Measurements from ENCODE around the gene CCNQ. TPM values are rescaled to one million over a fixed set of nuclear protein-coding genes. Genes with fewer than 3 reads are reported as not detected.

Gene CCNQ
- total RNA-seq, 1 donor from 2014 or later, result 15.2 TPM

- peak; percentile 53 for DNase-seq (ENCODE audit: low spot score)
- Mint-ChIP-seq H3K4me1 (peaks cover 25% of the 10 kb centered on the region), H3K9me3 (peaks cover 26% of the 10 kb centered on the region)
Observed at GRCh38 chrX:153582896-153583295, 16.0 kb downstream of the CCNQ start.

GRCh38 chrX:153580700-153581386, 18.1 kb downstream of the CCNQ start:
- H3K4me1 ChIP-seq, result peaks cover 6% of the 10 kb centered on the region
- peak; percentile 33 for DNase-seq (ENCODE audit: low spot score)
- H3K27ac ChIP-seq, result no peak overlapping the region
- H3K27me3 Mint-ChIP-seq (ENCODE audit: insufficient read depth, low read depth), result peaks cover 2% of the 10 kb centered on the region
- H3K4me2 ChIP-seq, result no peak overlapping the region
- H2AFZ ChIP-seq (replicated peaks), result no peak overlapping the region
- H4K20me1 ChIP-seq (ENCODE audit: low read depth), result no peaks in the 10 kb centered on the region
- no peaks in the 10 kb centered on the region for H3K36me3 ChIP-seq
- H3K9me3 ChIP-seq (ENCODE audit: low read depth), result no peaks in the 10 kb centered on the region
- peaks cover 11% of the 10 kb centered on the region for H3F3A ChIP-seq (ENCODE audit: low read depth)
- no peak overlapping the region for H3K27ac Mint-ChIP-seq
- no peak overlapping the region for H3K9ac ChIP-seq
- TF ChIP-seq EZH2 (IDR thresholded peaks at IDR 0.05) (no peak), CTCF (IDR thresholded peaks at IDR 0.05) (peak; percentile 46)
- H3K4me3 Mint-ChIP-seq, result no peak overlapping the region
- no peaks in the 10 kb centered on the region for H3K79me2 ChIP-seq (ENCODE audit: low read depth)
- no peaks in the 10 kb centered on the region for H3K27me3 ChIP-seq
- H3K36me3 Mint-ChIP-seq, result no peaks in the 10 kb centered on the region
- H3K4me3 ChIP-seq, result no peak overlapping the region
- peaks cover 31% of the 10 kb centered on the region for H3K9me3 Mint-ChIP-seq
- peaks cover 25% of the 10 kb centered on the region for H3K4me1 Mint-ChIP-seq

More at GRCh38 chrX:153582896-153583295, 16.0 kb downstream of the CCNQ start:
- H3K4me1 ChIP-seq, result peaks cover 6% of the 10 kb centered on the region
- no peaks in the 10 kb centered on the region for H3K9me3 ChIP-seq (ENCODE audit: low read depth)
- no peak overlapping the region for H3K4me3 ChIP-seq
- peak overlapping the region; percentile 76 for H3K27ac Mint-ChIP-seq
- H3K36me3 Mint-ChIP-seq, result peaks cover 3% of the 10 kb centered on the region
- H3K79me2 ChIP-seq (ENCODE audit: low read depth), result no peaks in the 10 kb centered on the region
- no peak overlapping the region for H3K9ac ChIP-seq
- no peaks in the 10 kb centered on the region for H4K20me1 ChIP-seq (ENCODE audit: low read depth)
- H3K27me3 ChIP-seq, result no peaks in the 10 kb centered on the region
- H2AFZ ChIP-seq (replicated peaks), result no peak overlapping the region
- H3K4me2 ChIP-seq, result no peak overlapping the region
- peaks cover 10% of the 10 kb centered on the region for H3F3A ChIP-seq (ENCODE audit: low read depth)
- H3K36me3 ChIP-seq, result no peaks in the 10 kb centered on the region
- H3K27me3 Mint-ChIP-seq (ENCODE audit: insufficient read depth, low read depth), result peaks cover 2% of the 10 kb centered on the region
- TF ChIP-seq CTCF (IDR thresholded peaks at IDR 0.05) (no peak), EZH2 (IDR thresholded peaks at IDR 0.05) (no peak), EZH2phosphoT487 (IDR thresholded peaks at IDR 0.05) (no peak)
- H3K4me3 Mint-ChIP-seq, result no peak overlapping the region
- H3K27ac ChIP-seq, result no peak overlapping the region

GRCh38 chrX:153578889-153579288, 20.1 kb downstream of the CCNQ start:
- no peak overlapping the region for H3K27ac ChIP-seq

More at GRCh38 chrX:153578889-153579288, 20.1 kb downstream of the CCNQ start:
- TF ChIP-seq EZH2 (IDR thresholded peaks at IDR 0.05) (no peak), EZH2phosphoT487 (IDR thresholded peaks at IDR 0.05) (no peak), CTCF (IDR thresholded peaks at IDR 0.05) (no peak)
- H3K79me2 ChIP-seq (ENCODE audit: low read depth), result no peaks in the 10 kb centered on the region
- H2AFZ ChIP-seq (replicated peaks), result no peak overlapping the region
- peaks cover 3% of the 10 kb centered on the region for H3K27me3 Mint-ChIP-seq (ENCODE audit: insufficient read depth, low read depth)
- H3K4me1 Mint-ChIP-seq, result peaks cover 25% of the 10 kb centered on the region
- no peak overlapping the region for H3K9ac ChIP-seq
- no peaks in the 10 kb centered on the region for H4K20me1 ChIP-seq (ENCODE audit: low read depth)
- no peak overlapping the region for H3K4me3 ChIP-seq
- peaks cover 6% of the 10 kb centered on the region for H3K4me1 ChIP-seq
- H3K27ac Mint-ChIP-seq, result peak overlapping the region; percentile 53
- H3K36me3 Mint-ChIP-seq, result no peaks in the 10 kb centered on the region
- H3K9me3 ChIP-seq (ENCODE audit: low read depth), result no peaks in the 10 kb centered on the region
- peak overlapping the region; percentile 12 for H3K4me2 ChIP-seq
- peaks cover 39% of the 10 kb centered on the region for H3K9me3 Mint-ChIP-seq
- no peaks in the 10 kb centered on the region for H3K36me3 ChIP-seq
- peaks cover 11% of the 10 kb centered on the region for H3F3A ChIP-seq (ENCODE audit: low read depth)
- no peaks in the 10 kb centered on the region for H3K27me3 ChIP-seq
- DNase-seq (ENCODE audit: low spot score), result no peak
- peak overlapping the region; percentile 24 for H3K4me3 Mint-ChIP-seq

Measured in neural progenitor cell (in vitro differentiated cells).